ENCODE data around the gene TRPM3.

GRCh38 chr9:70746760-70747159 is 374.7 kb downstream of the TRPM3 start:
- TF ChIP-seq RARB (CRISPR knock-in tag; IDR thresholded peaks at IDR 0.05), result no peak
- TF ChIP-seq, protein P1, sequence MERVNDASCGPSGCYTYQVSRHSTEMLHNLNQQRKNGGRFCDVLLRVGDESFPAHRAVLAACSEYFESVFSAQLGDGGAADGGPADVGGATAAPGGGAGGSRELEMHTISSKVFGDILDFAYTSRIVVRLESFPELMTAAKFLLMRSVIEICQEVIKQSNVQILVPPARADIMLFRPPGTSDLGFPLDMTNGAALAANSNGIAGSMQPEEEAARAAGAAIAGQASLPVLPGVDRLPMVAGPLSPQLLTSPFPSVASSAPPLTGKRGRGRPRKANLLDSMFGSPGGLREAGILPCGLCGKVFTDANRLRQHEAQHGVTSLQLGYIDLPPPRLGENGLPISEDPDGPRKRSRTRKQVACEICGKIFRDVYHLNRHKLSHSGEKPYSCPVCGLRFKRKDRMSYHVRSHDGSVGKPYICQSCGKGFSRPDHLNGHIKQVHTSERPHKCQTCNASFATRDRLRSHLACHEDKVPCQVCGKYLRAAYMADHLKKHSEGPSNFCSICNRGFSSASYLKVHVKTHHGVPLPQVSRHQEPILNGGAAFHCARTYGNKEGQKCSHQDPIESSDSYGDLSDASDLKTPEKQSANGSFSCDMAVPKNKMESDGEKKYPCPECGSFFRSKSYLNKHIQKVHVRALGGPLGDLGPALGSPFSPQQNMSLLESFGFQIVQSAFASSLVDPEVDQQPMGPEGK (CRISPR knock-in tag; IDR thresholded peaks at IDR 0.05; ENCODE audit: borderline replicate concordance), result no peak

Measured in SK-N-SH treated with all-trans-retinoic acid at 6 μM for 48 hours (cell line).